ENCODE measurements around the gene KIAA0408. TPM values are rescaled to one million over a fixed set of nuclear protein-coding genes. Genes with fewer than 3 reads are reported as not detected.
"Not testable (repeated sequence)": the region's sequence is repeated elsewhere in the genome, so short reads cannot be mapped to it uniquely, and the experiment has no call there.

KIAA0408 gene
- total RNA-seq, 1 donor from 2014 or later, result 116 TPM

- DNase-seq, result no peak
Observed at GRCh38 chr6:127463056-127463455, 3.9 kb upstream of the KIAA0408 start.

GRCh38 chr6:127462376-127462775 lies 3.2 kb upstream of the KIAA0408 start:
- no peak for DNase-seq

DNA sequence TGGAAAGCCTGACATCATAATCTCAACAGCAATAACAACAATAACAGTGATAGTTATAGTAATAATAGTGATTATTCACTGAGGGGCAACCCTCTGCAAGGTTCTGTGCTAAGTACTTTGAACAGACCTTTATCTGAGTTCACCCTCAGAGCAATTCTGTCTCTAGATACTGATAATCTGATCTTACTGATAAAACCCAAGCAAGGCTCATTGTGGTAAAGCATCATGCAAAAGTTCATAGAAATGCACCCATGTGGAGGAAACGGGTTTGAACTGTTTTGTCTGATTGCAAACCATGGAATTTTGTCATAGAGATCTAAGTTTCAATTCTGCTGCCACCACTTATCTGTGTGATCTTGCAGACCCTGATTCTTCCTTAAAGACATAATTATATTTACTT lies 1.3 kb upstream of the KIAA0408 start:
- no peak for DNase-seq

DNA sequence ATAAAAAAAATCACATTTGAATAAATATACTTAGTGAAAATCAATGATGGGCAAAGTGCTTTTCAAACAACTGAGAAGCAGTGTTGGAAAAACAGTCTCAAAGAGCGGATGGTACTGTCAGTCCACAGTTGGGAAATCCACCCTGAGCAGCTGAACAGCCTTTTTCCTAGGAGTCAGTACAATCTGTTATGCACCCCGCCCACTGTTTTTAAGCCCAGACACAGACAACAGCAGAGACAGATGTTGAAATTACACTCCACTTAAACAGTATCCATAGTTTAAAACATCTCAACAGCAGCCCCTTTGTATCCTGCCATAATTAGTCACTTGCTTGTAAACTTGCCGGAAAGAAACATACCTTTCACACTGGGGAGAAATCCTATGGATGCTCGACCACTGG lies 372 bp downstream of the KIAA0408 start:
- no peak for DNase-seq

- no peak for DNase-seq
Observed at GRCh38 chr6:127458222-127458621, 967 bp downstream of the KIAA0408 start.

GRCh38 chr6:127457456-127458064 lies 1.6 kb downstream of the KIAA0408 start:
- no peak for DNase-seq

DNA sequence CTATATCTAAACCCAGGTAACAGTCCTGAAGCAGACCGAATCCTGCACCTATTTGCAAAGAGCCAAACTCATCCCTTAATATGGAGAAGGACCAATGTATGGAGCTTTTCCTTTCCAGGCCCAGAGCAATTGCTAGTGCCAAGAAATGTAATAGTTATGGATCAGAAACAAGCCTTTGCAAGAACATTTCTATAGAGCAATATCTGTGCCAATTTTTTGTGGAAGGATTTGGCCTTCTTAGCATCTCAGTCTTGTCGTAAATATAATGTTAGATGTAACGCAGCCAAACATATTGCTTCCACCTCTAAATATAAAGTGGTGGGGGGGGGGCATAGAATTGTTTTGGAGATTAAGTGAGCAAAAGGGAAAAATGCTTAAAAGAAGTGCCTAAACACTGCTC lies 2.7 kb downstream of the KIAA0408 start:
- DNase-seq, result no peak

GRCh38 chr6:127453845-127454619 lies 5.2 kb downstream of the KIAA0408 start:
- no peak for DNase-seq

DNA sequence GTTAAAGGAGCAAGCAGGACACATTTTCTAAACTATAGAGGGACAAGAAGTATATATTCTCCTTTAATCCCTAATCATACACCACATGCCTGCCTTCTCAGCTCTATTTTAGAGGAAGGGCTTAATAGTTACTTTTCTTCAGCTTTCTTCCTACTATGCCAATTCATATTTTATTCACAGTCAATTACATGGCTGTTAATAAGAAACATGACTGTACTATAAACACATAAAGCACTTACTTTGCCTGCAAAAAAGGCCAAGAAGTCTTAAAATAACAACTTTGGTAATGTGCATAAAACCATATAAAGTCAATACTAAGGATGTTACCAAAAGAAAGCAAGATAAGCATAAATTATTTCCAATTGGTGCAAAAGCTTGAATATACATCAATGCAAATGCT lies 6.4 kb downstream of the KIAA0408 start:
- no peak for DNase-seq

- DNase-seq, result no peak
Observed at GRCh38 chr6:127451388-127451787, 7.8 kb downstream of the KIAA0408 start.

DNA sequence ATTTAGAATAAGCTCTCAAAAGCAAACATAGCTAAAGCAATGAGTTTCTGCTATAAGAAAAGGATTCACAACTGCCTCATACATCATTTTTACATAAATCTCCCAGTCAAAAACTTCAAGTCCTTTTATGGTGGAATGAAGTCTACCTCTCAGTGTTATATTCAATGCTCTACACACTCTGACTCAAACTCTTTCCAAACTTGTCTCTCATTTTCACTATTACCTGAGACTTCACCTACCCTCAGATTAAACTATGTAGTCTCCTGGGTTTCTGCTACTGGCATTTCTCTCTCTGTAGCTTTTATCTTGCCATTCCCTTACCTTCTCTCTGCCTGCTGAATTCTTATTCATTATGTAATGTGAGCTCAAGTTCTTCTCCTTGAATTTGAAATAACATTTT lies 11.4 kb downstream of the KIAA0408 start:
- DNase-seq, result no peak

DNA sequence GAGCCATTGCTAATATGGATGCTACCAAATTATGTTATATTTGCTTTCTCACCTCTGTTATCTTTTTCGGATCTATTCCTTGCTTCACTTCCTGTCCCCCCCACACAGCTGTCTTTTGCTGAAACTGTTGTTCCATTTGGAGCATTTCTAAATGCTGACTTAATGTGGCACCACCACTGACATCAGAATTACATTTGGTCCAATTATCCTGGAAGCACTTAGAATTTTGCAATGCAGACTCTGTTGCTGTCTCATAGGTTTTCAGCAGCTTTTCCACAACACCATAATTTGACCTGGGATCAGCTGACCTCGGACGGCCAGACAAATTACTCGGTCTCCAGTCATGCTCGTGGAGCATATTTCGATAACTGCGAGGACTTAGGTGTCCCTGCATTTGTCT lies 12.8 kb downstream of the KIAA0408 start:
- DNase-seq, result no peak

DNA sequence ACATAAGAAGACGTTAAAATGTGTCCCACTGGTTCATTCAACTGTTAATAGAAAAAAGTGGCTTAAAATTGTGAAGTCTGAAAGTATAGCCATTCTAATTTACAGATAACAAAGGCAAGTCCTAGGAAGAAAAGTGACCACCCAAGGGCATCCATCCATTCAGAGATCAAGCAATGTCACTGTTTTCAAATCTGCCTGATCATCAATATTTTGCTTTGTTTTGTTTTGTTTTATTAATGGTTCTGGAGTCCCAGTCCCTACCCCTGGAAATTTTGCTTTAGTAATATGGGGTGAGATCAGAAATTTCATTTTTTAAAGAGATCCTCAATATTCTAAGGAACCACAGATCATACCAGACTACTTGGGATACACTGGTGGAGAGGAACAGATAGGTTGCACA lies 17.3 kb downstream of the KIAA0408 start:
- no peak for DNase-seq

DNA sequence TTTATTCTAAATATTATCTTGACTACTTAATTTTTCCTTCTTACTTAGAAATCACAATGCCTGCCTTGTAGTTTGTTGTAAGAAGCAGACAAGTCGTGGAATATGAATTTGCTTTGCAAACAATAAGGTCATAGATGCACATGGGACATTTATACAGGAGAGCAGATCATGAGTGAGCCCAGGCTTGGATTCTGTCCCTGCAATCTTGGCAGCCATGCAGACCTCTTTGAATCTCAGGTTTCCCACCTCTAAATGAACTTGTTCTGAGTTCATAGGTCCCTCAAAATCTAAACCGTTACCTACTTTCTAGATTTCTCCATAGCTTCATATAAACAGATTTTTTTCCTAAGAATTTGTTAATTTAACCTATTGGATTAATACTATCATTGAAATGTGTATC lies 19.5 kb downstream of the KIAA0408 start:
- no peak for DNase-seq

GRCh38 chr6:127436578-127437110 lies 22.5 kb downstream of the KIAA0408 start:
- DNase-seq, result no peak

GRCh38 chr6:127435626-127436220 lies 23.5 kb downstream of the KIAA0408 start:
- DNase-seq, result no peak

DNA sequence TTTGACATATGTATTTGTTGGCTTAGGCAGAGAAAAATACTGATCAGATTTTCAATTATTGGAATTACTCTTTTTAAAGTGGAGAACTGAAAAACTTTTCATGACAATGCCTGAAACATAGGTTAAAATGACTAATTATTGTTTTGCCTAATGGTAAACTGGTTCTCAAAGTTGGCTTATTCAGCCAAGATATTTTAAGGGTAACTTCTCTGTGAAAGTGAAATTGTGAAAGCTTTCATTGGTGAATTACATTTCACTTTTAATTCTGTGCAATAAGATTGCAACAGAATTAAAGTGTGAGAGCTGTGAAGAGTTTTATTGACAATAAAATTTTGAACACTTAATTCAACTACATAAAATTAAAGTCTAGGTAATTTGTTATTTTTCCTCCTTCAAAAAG lies 24.5 kb downstream of the KIAA0408 start:
- no peak for DNase-seq

DNA sequence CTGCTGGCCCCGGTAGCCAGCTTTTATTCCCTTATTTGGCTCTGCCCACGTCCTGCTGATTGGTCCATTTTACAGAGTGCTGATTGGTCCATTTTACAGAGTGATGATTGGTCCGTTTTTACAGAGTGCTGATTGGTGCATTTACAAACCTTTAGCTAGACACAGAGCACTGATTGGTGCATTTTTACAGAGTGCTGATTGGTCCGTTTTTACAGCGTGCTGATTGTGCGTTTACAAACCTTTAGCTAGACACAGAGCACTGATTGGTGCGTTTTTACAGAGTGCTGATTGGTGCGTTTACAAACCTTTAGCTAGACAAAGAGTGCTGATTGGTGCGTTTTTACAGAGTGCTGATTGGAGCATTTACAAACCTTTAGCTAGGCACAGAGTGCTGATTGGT lies 30.6 kb downstream of the KIAA0408 start:
- not testable (repeated sequence) for DNase-seq

DNA sequence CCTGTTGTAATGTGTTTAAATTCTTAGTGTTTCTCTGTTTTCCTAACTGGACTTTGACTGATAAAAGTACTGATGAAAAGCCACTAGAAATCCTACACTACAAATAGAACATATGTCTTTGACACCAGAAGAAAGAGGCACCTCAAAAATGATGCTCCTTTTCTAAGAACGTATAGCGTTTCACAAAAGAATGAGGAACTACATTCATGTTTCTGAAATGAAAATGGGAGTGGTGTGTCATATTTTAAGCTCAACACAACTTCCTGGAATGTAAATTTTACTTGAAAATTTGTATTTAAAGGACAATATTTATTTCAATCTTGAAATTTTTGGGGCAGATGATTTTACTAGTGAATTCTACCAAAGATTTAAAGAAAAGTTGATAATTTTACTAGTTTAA lies 35.3 kb downstream of the KIAA0408 start:
- DNase-seq, result no peak

DNA sequence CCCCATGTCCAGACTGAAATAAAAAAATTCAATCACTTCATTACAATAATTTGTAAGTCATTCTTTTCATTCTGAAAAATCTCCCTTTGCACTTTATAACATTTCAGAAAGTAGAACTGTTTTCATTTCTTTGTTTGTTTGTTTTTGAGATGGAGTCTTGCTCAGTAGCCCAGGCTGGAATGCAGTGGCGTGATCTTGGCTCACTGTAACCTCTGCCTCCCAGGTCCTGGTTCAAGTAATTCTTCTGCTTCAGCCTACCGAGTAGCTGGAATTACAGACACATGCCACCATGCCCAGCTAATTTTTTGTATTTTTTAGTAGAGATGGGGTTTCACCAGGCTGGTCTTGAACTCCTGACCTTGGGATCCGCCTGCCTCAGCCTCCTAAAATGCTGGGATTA lies 38.0 kb downstream of the KIAA0408 start:
- DNase-seq, result not testable (repeated sequence)

DNA sequence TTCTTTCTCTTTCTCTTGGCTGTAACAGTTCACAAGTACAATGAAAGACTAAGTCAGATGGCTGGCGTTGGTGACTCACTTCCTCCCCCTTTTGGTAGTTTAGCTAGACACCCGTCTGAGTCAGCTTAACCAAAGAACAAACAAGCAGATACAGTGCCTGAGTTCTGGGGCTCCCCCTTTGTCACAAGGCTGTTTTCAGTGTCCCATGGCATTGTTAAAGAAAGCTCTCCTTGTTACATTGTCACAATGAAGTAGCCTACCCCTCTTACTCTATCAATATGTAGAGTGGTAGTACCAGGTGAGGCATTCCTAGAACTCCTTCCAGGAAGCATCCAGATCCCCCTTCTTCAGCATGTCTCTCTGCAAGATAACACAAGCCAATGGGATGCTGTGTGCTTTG lies 38.6 kb downstream of the KIAA0408 start:
- DNase-seq, result peak; percentile 13

- DNase-seq, result no peak
Observed at GRCh38 chr6:127415096-127415495, 44.1 kb downstream of the KIAA0408 start.

DNA sequence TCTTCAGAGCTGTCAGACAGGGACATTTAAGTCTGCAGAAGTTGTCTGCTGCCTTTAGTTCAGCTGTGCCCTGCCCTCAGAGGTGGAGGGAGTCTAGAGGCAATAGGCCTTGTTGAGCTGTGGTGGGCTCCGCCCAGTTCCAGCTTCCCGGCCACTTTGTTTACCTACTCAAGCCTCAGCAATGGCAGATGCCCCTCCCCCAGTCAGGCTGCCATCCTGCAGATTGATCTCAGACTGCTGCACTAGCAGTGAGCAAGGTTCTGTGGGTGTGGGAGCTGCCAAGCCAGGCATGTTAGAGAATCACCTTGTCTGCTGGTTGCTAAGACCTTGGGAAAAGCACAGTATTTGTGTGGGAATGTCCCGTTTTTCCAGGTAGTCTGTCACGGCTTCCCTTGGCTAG lies 46.1 kb downstream of the KIAA0408 start:
- not testable (repeated sequence) for DNase-seq

DNA sequence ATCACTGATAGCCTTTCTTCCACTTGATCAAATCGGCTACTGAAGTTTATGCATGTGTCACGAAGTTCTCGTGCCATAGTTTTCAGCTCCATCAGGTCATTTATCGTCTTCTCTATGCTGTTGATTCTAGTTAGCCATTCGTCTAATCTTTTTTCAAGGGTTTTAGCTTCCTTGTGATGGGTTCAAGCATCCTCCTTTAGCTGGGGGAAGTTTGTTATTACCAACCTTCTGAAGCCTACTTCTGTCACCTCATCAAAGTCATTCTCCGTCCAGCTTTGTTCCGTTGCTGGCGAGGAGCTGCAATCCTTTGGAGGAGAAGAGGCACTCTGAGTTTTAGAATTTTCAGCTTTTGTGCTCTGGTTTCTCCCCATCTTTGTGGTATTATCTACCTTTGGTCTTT lies 47.2 kb downstream of the KIAA0408 start:
- not testable (repeated sequence) for DNase-seq

Data from occipital lobe (tissue), 2 donors.